ENCODE results near the gene NT5C1B.

Gene NT5C1B

GRCh38 chr2:18527822-18528221 lies 61.5 kb downstream of the NT5C1B start:
- H3K4me3 ChIP-seq (ENCODE audit: low read length) = no peak overlapping the region
- no peak for DNase-seq (ENCODE audit: low read depth)
- TF ChIP-seq, protein P1, sequence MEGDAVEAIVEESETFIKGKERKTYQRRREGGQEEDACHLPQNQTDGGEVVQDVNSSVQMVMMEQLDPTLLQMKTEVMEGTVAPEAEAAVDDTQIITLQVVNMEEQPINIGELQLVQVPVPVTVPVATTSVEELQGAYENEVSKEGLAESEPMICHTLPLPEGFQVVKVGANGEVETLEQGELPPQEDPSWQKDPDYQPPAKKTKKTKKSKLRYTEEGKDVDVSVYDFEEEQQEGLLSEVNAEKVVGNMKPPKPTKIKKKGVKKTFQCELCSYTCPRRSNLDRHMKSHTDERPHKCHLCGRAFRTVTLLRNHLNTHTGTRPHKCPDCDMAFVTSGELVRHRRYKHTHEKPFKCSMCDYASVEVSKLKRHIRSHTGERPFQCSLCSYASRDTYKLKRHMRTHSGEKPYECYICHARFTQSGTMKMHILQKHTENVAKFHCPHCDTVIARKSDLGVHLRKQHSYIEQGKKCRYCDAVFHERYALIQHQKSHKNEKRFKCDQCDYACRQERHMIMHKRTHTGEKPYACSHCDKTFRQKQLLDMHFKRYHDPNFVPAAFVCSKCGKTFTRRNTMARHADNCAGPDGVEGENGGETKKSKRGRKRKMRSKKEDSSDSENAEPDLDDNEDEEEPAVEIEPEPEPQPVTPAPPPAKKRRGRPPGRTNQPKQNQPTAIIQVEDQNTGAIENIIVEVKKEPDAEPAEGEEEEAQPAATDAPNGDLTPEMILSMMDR (conservative IDR thresholded peaks at IDR 0.05; ENCODE audit: low read depth, low read length) = no peak

DNA sequence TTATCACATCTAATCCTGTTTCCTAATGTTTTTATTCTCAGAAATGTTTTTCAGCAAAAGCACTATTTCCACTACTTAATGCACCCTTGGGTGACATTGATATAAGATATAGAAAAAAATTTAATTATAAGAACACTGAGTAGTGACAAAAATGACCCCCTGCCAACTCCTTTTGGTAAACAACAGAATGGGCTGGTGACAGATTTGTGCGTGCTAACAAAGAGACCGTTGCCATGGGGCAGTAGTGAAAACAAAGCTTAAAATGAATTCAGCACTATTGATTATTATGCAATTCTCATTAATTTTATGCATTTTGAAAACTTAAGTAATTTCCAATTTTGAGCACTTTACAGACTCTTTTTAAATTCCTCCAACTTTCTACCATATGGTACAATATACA lies 62.0 kb downstream of the NT5C1B start:
- TF ChIP-seq, protein P1 (conservative IDR thresholded peaks at IDR 0.05; ENCODE audit: low read depth, low read length) = no peak
- H3K4me3 ChIP-seq (ENCODE audit: low read length) = no peak overlapping the region
- no peak for DNase-seq (ENCODE audit: low read depth)

DNA sequence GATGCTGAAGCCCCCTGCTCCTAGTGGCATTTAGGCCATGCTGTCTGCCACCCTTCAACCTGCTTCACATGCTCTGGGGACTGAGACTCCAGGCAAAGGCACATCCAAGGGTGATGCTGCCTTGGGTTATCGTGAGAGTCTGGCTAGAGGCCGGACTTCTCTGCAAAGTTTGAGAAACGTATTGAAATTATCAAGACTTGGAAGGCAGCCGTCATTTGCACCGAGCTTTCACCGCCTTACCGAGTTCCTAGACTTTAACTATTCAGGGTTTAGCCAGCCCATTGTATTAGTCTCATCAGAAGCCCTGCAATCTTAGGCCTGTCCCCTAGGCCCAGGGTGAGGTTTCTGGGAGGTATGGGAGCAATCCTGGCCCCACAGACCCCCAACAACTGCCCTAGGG lies 62.9 kb downstream of the NT5C1B start:
- H3K4me3 ChIP-seq (ENCODE audit: low read length) = no peak overlapping the region
- TF ChIP-seq, protein P1 (conservative IDR thresholded peaks at IDR 0.05; ENCODE audit: low read depth, low read length) = no peak
- no peak for DNase-seq (ENCODE audit: low read depth)

GRCh38 chr2:18525852-18526251 lies 63.5 kb downstream of the NT5C1B start:
- DNase-seq (ENCODE audit: low read depth) = no peak
- TF ChIP-seq, protein P1 (conservative IDR thresholded peaks at IDR 0.05; ENCODE audit: low read depth, low read length) = no peak
- H3K4me3 ChIP-seq (ENCODE audit: low read length) = no peak overlapping the region

DNA sequence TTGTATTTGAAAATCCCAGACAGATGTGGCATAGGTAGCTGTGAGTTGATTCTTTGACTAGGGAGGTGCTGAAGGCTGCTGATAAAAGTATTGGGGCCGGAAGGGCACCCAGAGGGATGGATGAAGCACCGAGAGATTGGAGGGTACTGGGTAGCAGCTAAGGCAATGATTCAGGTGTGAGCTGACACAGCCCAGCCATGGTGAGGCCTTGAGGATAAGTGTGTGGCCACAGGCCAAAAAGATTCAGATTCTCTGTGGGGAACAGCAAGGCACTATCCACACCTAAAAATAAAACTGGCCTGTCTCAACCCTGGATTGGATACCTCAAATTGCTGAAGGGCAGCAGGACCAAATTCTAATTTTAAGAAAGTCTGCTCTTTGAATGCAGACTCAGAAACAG lies 64.1 kb downstream of the NT5C1B start:
- no peak for DNase-seq (ENCODE audit: low read depth)
- H3K4me3 ChIP-seq (ENCODE audit: low read length) = no peak overlapping the region
- TF ChIP-seq, protein P1 (conservative IDR thresholded peaks at IDR 0.05; ENCODE audit: low read depth, low read length) = no peak

DNA sequence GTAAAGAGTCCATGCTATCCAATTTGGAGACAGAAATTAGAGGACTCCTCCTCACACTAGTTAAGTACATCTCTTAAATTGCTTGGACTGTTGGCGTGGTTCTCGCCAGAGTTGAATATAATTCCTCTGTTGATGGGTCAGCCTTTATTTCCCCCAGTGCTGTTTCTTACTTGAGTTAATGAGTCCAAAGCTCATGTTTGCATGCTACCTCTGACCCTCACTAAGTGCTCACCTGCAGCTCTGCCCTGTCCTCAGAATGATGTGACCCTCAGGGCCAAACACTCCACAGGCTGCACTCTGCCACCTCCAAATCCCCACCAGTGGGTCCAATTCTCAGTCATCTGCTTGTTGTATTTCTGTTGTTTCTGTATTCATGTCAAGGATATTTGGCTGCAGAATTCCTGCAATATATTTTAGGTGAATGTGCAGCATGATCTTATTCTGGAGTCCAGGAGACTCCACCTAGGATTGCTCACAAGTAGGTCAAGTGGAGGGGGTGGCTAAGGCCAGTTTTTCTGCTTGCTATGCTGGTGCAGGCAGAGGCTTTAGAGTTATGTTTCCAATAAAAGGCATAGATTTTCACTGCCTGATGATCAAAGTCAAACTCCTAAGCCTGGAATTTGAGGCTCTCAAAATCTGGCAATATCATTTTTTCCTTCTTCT lies 66.8 kb downstream of the NT5C1B start:
- no peak overlapping the region for H3K4me3 ChIP-seq (ENCODE audit: low read length)
- no peak for DNase-seq (ENCODE audit: low read depth)
- TF ChIP-seq, protein P1 (conservative IDR thresholded peaks at IDR 0.05; ENCODE audit: low read depth, low read length) = no peak

All from retinal pigment epithelial cell (primary cell).